ENCODE results near the gene CBFA2T3. TPM values are rescaled to one million over a fixed set of nuclear protein-coding genes. Genes with fewer than 3 reads are reported as not detected.

Gene CBFA2T3
- total RNA-seq, 1 donor from 2014 or later: 2.4 TPM

GRCh38 chr16:88971371-88972097 lies 5.5 kb downstream of the CBFA2T3 start:
- no peak overlapping the region for H3K27ac Mint-ChIP-seq (ENCODE audit: unreplicated experiment)
- DNase-seq (ENCODE audit: low read depth): no peak
- Histone ChIP-seq H3K27ac (ENCODE audit: low read depth, low read length) (no peak overlapping the region), H2AFZ (ENCODE audit: low read depth, low read length) (no peak overlapping the region), H3K4me3 (ENCODE audit: insufficient read depth, low read depth, low read length) (no peak overlapping the region), H3K79me2 (ENCODE audit: insufficient read depth, low read length) (no peaks in the 10 kb centered on the region), H3K27me3 (ENCODE audit: insufficient read depth, low read length) (no peaks in the 10 kb centered on the region), H4K20me1 (ENCODE audit: insufficient read depth, low read length) (no peaks in the 10 kb centered on the region), H3K36me3 (ENCODE audit: insufficient read depth, low read length) (no peaks in the 10 kb centered on the region), H3K4me1 (ENCODE audit: insufficient read depth, low read length) (no peaks in the 10 kb centered on the region), H3K9ac (ENCODE audit: low read length) (no peak overlapping the region), H3K4me2 (ENCODE audit: low read length) (no peak overlapping the region), H3K9me3 (ENCODE audit: insufficient read depth, low read depth, low read length) (no peaks in the 10 kb centered on the region)
- no peak overlapping the region for H3K4me3 Mint-ChIP-seq (ENCODE audit: unreplicated experiment)
- TF ChIP-seq EZH2 (IDR thresholded peaks at IDR 0.05; ENCODE audit: insufficient read depth, low read length): no peak
- TF ChIP-seq CTCF (IDR thresholded peaks at IDR 0.05; ENCODE audit: insufficient read depth, low read depth, low read length): no peak
- H3K9me3 Mint-ChIP-seq (ENCODE audit: unreplicated experiment): no peaks in the 10 kb centered on the region
- H3K27me3 Mint-ChIP-seq (ENCODE audit: low read depth, unreplicated experiment): peaks cover 26% of the 10 kb centered on the region
- no peak for FAIRE-seq
- peaks cover 4% of the 10 kb centered on the region for H3K4me1 Mint-ChIP-seq (ENCODE audit: low read depth, unreplicated experiment)
- no peaks in the 10 kb centered on the region for H3K36me3 Mint-ChIP-seq (ENCODE audit: low read depth, unreplicated experiment)

- no peaks in the 10 kb centered on the region for H3K36me3 Mint-ChIP-seq (ENCODE audit: low read depth, unreplicated experiment)
- no peak for DNase-seq (ENCODE audit: low read depth)
- no peaks in the 10 kb centered on the region for H4K20me1 ChIP-seq (ENCODE audit: insufficient read depth, low read length)
- no peak overlapping the region for H3K9ac ChIP-seq (ENCODE audit: low read length)
- H3K4me2 ChIP-seq (ENCODE audit: low read length): no peak overlapping the region
- H3K4me3 Mint-ChIP-seq (ENCODE audit: unreplicated experiment): no peak overlapping the region
- H3K9me3 Mint-ChIP-seq (ENCODE audit: unreplicated experiment): no peaks in the 10 kb centered on the region
- no peaks in the 10 kb centered on the region for H3K36me3 ChIP-seq (ENCODE audit: insufficient read depth, low read length)
- FAIRE-seq: no peak
- peaks cover 4% of the 10 kb centered on the region for H3K4me1 Mint-ChIP-seq (ENCODE audit: low read depth, unreplicated experiment)
- no peaks in the 10 kb centered on the region for H3K79me2 ChIP-seq (ENCODE audit: insufficient read depth, low read length)
- H3K4me1 ChIP-seq (ENCODE audit: insufficient read depth, low read length): no peaks in the 10 kb centered on the region
- H3K4me3 ChIP-seq (ENCODE audit: insufficient read depth, low read depth, low read length): no peak overlapping the region
- H3K9me3 ChIP-seq (ENCODE audit: insufficient read depth, low read depth, low read length): no peaks in the 10 kb centered on the region
- no peak overlapping the region for H2AFZ ChIP-seq (ENCODE audit: low read depth, low read length)
- no peak overlapping the region for H3K27ac ChIP-seq (ENCODE audit: low read depth, low read length)
- H3K27me3 ChIP-seq (ENCODE audit: insufficient read depth, low read length): no peaks in the 10 kb centered on the region
- H3K27ac Mint-ChIP-seq (ENCODE audit: unreplicated experiment): peak overlapping the region; percentile 69
- H3K27me3 Mint-ChIP-seq (ENCODE audit: low read depth, unreplicated experiment): peaks cover 28% of the 10 kb centered on the region
- TF ChIP-seq CTCF (IDR thresholded peaks at IDR 0.05; ENCODE audit: insufficient read depth, low read depth, low read length) (no peak), EZH2 (IDR thresholded peaks at IDR 0.05; ENCODE audit: insufficient read depth, low read length) (no peak)
These were observed 6.4 kb downstream of the CBFA2T3 start for GRCh38 chr16:88970539-88971065.

- TF ChIP-seq CTCF (IDR thresholded peaks at IDR 0.05; ENCODE audit: insufficient read depth, low read depth, low read length) (no peak), EZH2 (IDR thresholded peaks at IDR 0.05; ENCODE audit: insufficient read depth, low read length) (no peak)
- Histone ChIP-seq H4K20me1 (ENCODE audit: insufficient read depth, low read length) (no peaks in the 10 kb centered on the region), H3K27me3 (ENCODE audit: insufficient read depth, low read length) (peaks cover 3% of the 10 kb centered on the region), H3K4me1 (ENCODE audit: insufficient read depth, low read length) (no peaks in the 10 kb centered on the region), H2AFZ (ENCODE audit: low read depth, low read length) (no peak overlapping the region), H3K9ac (ENCODE audit: low read length) (no peak overlapping the region), H3K27ac (ENCODE audit: low read depth, low read length) (no peak overlapping the region), H3K36me3 (ENCODE audit: insufficient read depth, low read length) (no peaks in the 10 kb centered on the region), H3K9me3 (ENCODE audit: insufficient read depth, low read depth, low read length) (no peaks in the 10 kb centered on the region), H3K79me2 (ENCODE audit: insufficient read depth, low read length) (no peaks in the 10 kb centered on the region), H3K4me2 (ENCODE audit: low read length) (no peak overlapping the region), H3K4me3 (ENCODE audit: insufficient read depth, low read depth, low read length) (no peak overlapping the region)
- peaks cover 2% of the 10 kb centered on the region for H3K4me1 Mint-ChIP-seq (ENCODE audit: low read depth, unreplicated experiment)
- FAIRE-seq: no peak
- no peak overlapping the region for H3K4me3 Mint-ChIP-seq (ENCODE audit: unreplicated experiment)
- H3K27me3 Mint-ChIP-seq (ENCODE audit: low read depth, unreplicated experiment): peaks cover 28% of the 10 kb centered on the region
- no peaks in the 10 kb centered on the region for H3K9me3 Mint-ChIP-seq (ENCODE audit: unreplicated experiment)
- no peak overlapping the region for H3K27ac Mint-ChIP-seq (ENCODE audit: unreplicated experiment)
- DNase-seq (ENCODE audit: low read depth): no peak
- H3K36me3 Mint-ChIP-seq (ENCODE audit: low read depth, unreplicated experiment): no peaks in the 10 kb centered on the region
These were observed 7.0 kb downstream of the CBFA2T3 start for GRCh38 chr16:88970050-88970449.

Measured in astrocyte (in vitro differentiated cells and primary cell).